GM13976 (cell line): Measurements from ENCODE around the gene BEX3.

Source experiments
- DNase-seq: peaks from one replicate; pipeline ENCODE4 v3.0.0; 2012; ENCODE audit warnings: low spot score
- CTCF ChIP-seq: IDR thresholded peaks from 2 replicates; pipeline ENCODE4 v1.5.1; 2012; ENCODE audit warnings: borderline replicate concordance, mild to moderate bottlenecking; ENCODE audit not compliant: insufficient read depth; ENCODE audit errors: extremely low read depth, missing control alignments, control extremely low read depth
- in situ Hi-C: fragments of 300-500 bp; cut with MboI; formaldehyde crosslinking; loops from one replicate; pipeline ENCODE4 v1.12.0; 2022; ENCODE audit warnings: low sequenced_read_pairs, mixed read lengths, inconsistent platforms; ENCODE audit not compliant: unreplicated experiment

Gene BEX3

DNA sequence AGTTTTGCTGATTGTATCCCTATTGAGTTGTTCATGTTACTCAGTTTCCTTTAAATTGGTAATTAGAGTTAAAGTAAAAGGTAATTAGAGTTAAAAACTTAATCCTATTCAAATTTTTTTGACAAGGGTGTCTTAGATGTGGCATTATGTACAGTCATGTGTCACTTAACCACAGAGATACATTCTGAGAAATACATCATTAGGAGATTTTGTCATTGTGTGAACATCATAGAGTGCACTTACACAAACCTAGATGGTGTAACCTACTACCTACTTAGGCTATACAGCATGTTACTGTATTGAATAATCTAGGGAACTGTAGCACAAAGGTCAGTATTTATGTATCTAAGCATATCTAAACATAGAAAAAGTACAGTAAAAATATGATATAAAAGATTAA is 39.2 kb downstream of the BEX3 start:
- in situ Hi-C loops: no loop called here
- no peak for DNase-seq
- no peak for TF ChIP-seq CTCF

GRCh38 chrX:103417370-103417769 is 41.0 kb downstream of the BEX3 start:
- in situ Hi-C loops: no loop called here
- no peak for DNase-seq
- TF ChIP-seq CTCF: no peak

- in situ Hi-C loops: no loop called here
- no peak for TF ChIP-seq CTCF
- DNase-seq: no peak
Measured at GRCh38 chrX:103417933-103418332, 41.6 kb downstream of the BEX3 start.

- in situ Hi-C loops: no loop called here
- DNase-seq: no peak
- TF ChIP-seq CTCF: no peak
Measured at GRCh38 chrX:103418811-103419340, 42.5 kb downstream of the BEX3 start.

- DNase-seq: no peak
- TF ChIP-seq CTCF: no peak
- in situ Hi-C loops: no loop called here
Measured at GRCh38 chrX:103423955-103424638, 47.8 kb downstream of the BEX3 start.
